ENCODE results near the gene TRIM67.

TRIM67 gene

GRCh38 chr1:231201979-231202633 lies 40.2 kb downstream of the TRIM67 start:
- H3K9me3 ChIP-seq (replicated peaks; ENCODE audit: insufficient read depth, low read length) = no peaks in the 10 kb centered on the region
- no peak overlapping the region for H3K9ac ChIP-seq (ENCODE audit: low read length)
- no peaks in the 10 kb centered on the region for H3K9me2 ChIP-seq (replicated peaks; ENCODE audit: insufficient read depth, low read length)
- no peak for DNase-seq
- H4K20me1 ChIP-seq (ENCODE audit: insufficient read depth, low read length) = no peaks in the 10 kb centered on the region
- no peaks in the 10 kb centered on the region for H3F3A ChIP-seq (ENCODE audit: insufficient read depth, low read length)
- no peaks in the 10 kb centered on the region for H3K27me3 ChIP-seq (replicated peaks; ENCODE audit: insufficient read depth, low read length)
- no peak for TF ChIP-seq CTCF (IDR thresholded peaks at IDR 0.05; ENCODE audit: low read length)
- TF ChIP-seq EZH2phosphoT487 (IDR thresholded peaks at IDR 0.05; ENCODE audit: low read length) = no peak
- no peak for TF ChIP-seq EZH2 (optimal IDR thresholded peaks at IDR 0.05; ENCODE audit: low read depth, low read length)
- H3K4me2 ChIP-seq (ENCODE audit: low read depth, low read length) = no peak overlapping the region
- H3K27ac ChIP-seq (ENCODE audit: low read length) = no peak overlapping the region
- no peak overlapping the region for H2AFZ ChIP-seq (ENCODE audit: low read length)
- H3K4me1 ChIP-seq (ENCODE audit: low read length) = no peaks in the 10 kb centered on the region
- H3K4me3 ChIP-seq (ENCODE audit: low read length) = no peak overlapping the region
- no peaks in the 10 kb centered on the region for H3K79me2 ChIP-seq (ENCODE audit: low read length)
- H3K36me3 ChIP-seq (replicated peaks; ENCODE audit: insufficient read depth, low read length) = no peaks in the 10 kb centered on the region

- Histone ChIP-seq H3K4me1 (ENCODE audit: low read length) (no peaks in the 10 kb centered on the region), H3K9ac (ENCODE audit: low read length) (no peak overlapping the region), H3K4me2 (ENCODE audit: low read depth, low read length) (no peak overlapping the region), H3F3A (ENCODE audit: insufficient read depth, low read length) (no peaks in the 10 kb centered on the region), H3K79me2 (ENCODE audit: low read length) (no peaks in the 10 kb centered on the region), H3K36me3 (replicated peaks; ENCODE audit: insufficient read depth, low read length) (no peaks in the 10 kb centered on the region), H3K4me3 (ENCODE audit: low read length) (no peak overlapping the region), H3K9me3 (replicated peaks; ENCODE audit: insufficient read depth, low read length) (no peaks in the 10 kb centered on the region), H3K27me3 (replicated peaks; ENCODE audit: insufficient read depth, low read length) (no peaks in the 10 kb centered on the region), H3K9me2 (replicated peaks; ENCODE audit: insufficient read depth, low read length) (no peaks in the 10 kb centered on the region), H2AFZ (ENCODE audit: low read length) (no peak overlapping the region), H3K27ac (ENCODE audit: low read length) (no peak overlapping the region), H4K20me1 (ENCODE audit: insufficient read depth, low read length) (no peaks in the 10 kb centered on the region)
- TF ChIP-seq CTCF (IDR thresholded peaks at IDR 0.05; ENCODE audit: low read length) (no peak), EZH2 (optimal IDR thresholded peaks at IDR 0.05; ENCODE audit: low read depth, low read length) (no peak), EZH2phosphoT487 (IDR thresholded peaks at IDR 0.05; ENCODE audit: low read length) (no peak)
- DNase-seq = no peak
Observed at GRCh38 chr1:231203259-231204057, 41.6 kb downstream of the TRIM67 start.

GRCh38 chr1:231206856-231207255 lies 45.0 kb downstream of the TRIM67 start:
- DNase-seq = no peak
- Histone ChIP-seq H3K4me1 (ENCODE audit: low read length) (peaks cover 3% of the 10 kb centered on the region; the same call in 1 of the 2 replicates), H3K9ac (ENCODE audit: low read length) (no peak overlapping the region), H3K36me3 (replicated peaks; ENCODE audit: insufficient read depth, low read length) (no peaks in the 10 kb centered on the region), H3K9me2 (replicated peaks; ENCODE audit: insufficient read depth, low read length) (no peaks in the 10 kb centered on the region), H3K4me3 (ENCODE audit: low read length) (no peak overlapping the region), H3K79me2 (ENCODE audit: low read length) (no peaks in the 10 kb centered on the region), H3K9me3 (replicated peaks; ENCODE audit: insufficient read depth, low read length) (no peaks in the 10 kb centered on the region), H3K27me3 (replicated peaks; ENCODE audit: insufficient read depth, low read length) (no peaks in the 10 kb centered on the region), H3K27ac (ENCODE audit: low read length) (no peak overlapping the region), H3K4me2 (ENCODE audit: low read depth, low read length) (no peak overlapping the region), H3F3A (ENCODE audit: insufficient read depth, low read length) (peaks cover 4% of the 10 kb centered on the region; the same call in 1 of the 2 replicates), H4K20me1 (ENCODE audit: insufficient read depth, low read length) (no peaks in the 10 kb centered on the region), H2AFZ (ENCODE audit: low read length) (no peak overlapping the region)
- no peak for TF ChIP-seq EZH2 (optimal IDR thresholded peaks at IDR 0.05; ENCODE audit: low read depth, low read length)
- TF ChIP-seq CTCF (IDR thresholded peaks at IDR 0.05; ENCODE audit: low read length) = no peak
- TF ChIP-seq EZH2phosphoT487 (IDR thresholded peaks at IDR 0.05; ENCODE audit: low read length) = no peak
